Skeletal muscle tissue (tissue), 4 donors: ENCODE results near the gene TRAF5. TPM values are rescaled to one million over a fixed set of nuclear protein-coding genes. Genes with fewer than 3 reads are reported as not detected.

Source experiments
- H3K27ac ChIP-seq: one replicate; pipeline ENCODE4 v1.7.0; 2013; ENCODE audit warnings: mild to moderate bottlenecking, low read depth, low read length, inconsistent platforms
- H3K27me3 ChIP-seq, 3 donors: one replicate each; pipeline ENCODE4 v1.7.0; 2013; ENCODE audit warnings: low read length in 3 of 3; ENCODE audit not compliant: control insufficient read depth in 3 of 3, insufficient read depth in 3 of 3
- H3K36me3 ChIP-seq, 3 donors: one replicate each; pipeline ENCODE4 v1.7.0; 2013; ENCODE audit warnings: low read length in 3 of 3; ENCODE audit not compliant: control insufficient read depth in 3 of 3, insufficient read depth in 3 of 3
- H3K4me1 ChIP-seq, 3 donors: one replicate each; pipeline ENCODE4 v1.7.0; 2013; ENCODE audit warnings: low read length in 3 of 3, mild to moderate bottlenecking in 3 of 3; ENCODE audit not compliant: control insufficient read depth in 3 of 3, insufficient read depth in 3 of 3
- H3K4me3 ChIP-seq, 3 donors: one replicate each; pipeline ENCODE4 v1.7.0; 2013; ENCODE audit warnings: low read length in 3 of 3
- H3K9ac ChIP-seq, 3 donors: one replicate each; pipeline ENCODE4 v1.7.0; 2013; ENCODE audit warnings: low read length in 3 of 3, mild to moderate bottlenecking in 3 of 3, moderate library complexity in 2 of 3, low read depth in 1 of 3
- H3K9me3 ChIP-seq, 3 donors: one replicate each; pipeline ENCODE4 v1.7.0; 2013; ENCODE audit warnings: low read length in 3 of 3; ENCODE audit not compliant: control insufficient read depth in 3 of 3
- total RNA-seq: library from RNA; depleted of rRNA; stranded (reverse); fragments of >200 nt; gene quantifications from one replicate; pipeline ENCODE4 v1.2.3, GENCODE V29; 2014
- donor health status: Osteomylitis.

The TRAF5 gene
- total RNA-seq, 1 donor from 2014 or later, result 13.0 TPM

DNA sequence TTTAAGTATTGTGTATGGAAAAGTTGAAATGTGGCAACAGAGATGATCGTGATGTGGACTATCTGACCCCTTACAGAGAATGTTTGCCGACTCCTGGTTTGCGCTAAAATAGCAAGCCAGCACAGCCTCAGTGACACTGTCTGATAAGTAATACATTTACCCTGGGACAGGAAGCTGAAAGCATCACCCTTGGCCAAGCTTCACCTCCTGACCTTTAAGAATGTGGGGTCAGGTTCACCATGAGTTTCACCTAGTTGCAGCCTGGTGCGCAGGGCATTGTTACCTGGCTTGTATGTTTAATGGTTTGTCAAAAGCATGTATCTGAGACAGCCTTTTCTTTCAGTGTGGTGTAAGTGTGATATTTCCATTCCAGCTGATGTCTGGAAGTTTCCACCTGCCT lies 29.2 kb downstream of the TRAF5 start:
- no peak overlapping the region for H3K4me3 ChIP-seq

DNA sequence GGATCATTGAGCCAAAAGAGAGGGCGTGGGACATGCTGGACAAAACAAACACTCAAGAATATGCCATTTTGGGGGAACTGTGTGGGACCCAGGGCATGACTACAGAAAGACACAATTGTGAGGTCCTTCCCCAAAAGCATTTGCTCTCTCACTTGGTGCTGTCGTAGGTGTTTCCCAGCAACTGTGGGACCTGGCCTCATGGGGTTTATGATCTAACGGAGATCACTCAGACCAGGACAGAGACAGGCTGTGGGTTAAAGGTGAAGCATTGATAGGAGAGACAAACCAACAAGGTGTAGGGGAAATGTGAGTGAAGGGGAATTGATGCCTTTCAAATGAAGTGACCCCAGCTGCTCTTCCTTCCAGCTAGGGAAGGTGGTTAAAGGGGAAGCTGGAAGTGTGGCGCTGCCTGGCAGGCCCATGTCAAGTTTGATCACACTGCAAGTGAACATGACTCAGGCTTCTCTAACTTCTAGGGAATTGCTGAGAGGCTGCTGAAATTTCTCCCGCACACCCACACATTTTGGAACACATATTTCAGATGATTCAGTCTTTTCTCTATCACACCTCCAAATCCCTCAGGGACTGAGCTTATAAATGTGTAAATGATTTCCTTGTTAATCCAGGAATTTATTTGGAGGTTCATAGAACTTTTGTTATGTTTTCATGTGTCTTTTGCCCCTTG lies 30.2 kb downstream of the TRAF5 start:
- peaks cover 0 to 3% (median 0%) of the 10 kb centered on the region in 3 donors for H3K36me3 ChIP-seq
- H3K9ac ChIP-seq, result no peak overlapping the region
- H3K4me1 ChIP-seq, result no peaks in the 10 kb centered on the region
- no peaks in the 10 kb centered on the region for H3K9me3 ChIP-seq
- H3K27ac ChIP-seq, result no peak overlapping the region
- no peaks in the 10 kb centered on the region for H3K27me3 ChIP-seq
- H3K4me3 ChIP-seq, result no peak overlapping the region

More for the DNA sequence above, 29.2 kb downstream of the TRAF5 start:
- Histone ChIP-seq H3K36me3 (peaks cover 0 to 3% (median 0%) of the 10 kb centered on the region in 3 donors), H3K27ac (no peak overlapping the region), H3K4me1 (no peaks in the 10 kb centered on the region), H3K27me3 (no peaks in the 10 kb centered on the region), H3K9ac (no peak overlapping the region), H3K9me3 (no peaks in the 10 kb centered on the region)

DNA sequence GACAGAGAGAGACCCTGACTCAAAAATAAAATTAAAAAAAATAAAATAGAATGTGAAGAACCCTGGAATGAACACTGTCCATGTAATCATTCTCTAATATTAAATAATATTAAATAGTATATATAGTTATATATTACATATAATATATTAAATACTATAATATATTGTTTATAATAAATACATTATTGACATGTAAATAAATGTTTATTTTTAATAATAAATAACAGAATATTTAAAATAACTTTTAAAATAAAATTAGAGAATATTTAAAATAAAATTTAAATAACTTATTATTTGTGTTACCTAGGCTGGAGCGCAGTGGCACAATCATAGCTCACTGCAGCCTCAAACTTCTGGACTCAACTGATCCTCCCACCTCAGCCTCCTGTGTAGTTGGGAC lies 32.1 kb downstream of the TRAF5 start:
- no peaks in the 10 kb centered on the region for H3K9me3 ChIP-seq
- no peak overlapping the region for H3K4me3 ChIP-seq
- no peak overlapping the region for H3K9ac ChIP-seq
- peaks cover 0 to 3% (median 0%) of the 10 kb centered on the region in 3 donors for H3K36me3 ChIP-seq
- H3K4me1 ChIP-seq, result no peaks in the 10 kb centered on the region
- no peaks in the 10 kb centered on the region for H3K27me3 ChIP-seq
- no peak overlapping the region for H3K27ac ChIP-seq

DNA sequence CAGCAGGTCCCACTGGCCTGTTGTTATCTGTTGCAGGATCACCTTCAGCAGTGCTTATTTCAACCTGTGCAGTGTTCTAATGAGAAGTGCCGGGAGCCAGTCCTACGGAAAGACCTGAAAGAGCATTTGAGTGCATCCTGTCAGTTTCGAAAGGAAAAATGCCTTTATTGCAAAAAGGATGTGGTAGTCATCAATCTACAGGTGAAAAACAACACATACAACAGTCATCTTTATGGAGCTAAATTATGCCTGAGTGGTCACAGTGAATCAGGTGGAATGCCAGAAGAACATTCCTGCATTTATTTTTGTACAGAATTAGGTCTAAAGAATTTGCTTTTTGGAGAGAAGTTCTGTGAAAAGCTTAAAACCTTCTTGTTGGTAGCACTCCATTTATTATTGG lies 33.2 kb downstream of the TRAF5 start:
- no peak overlapping the region for H3K4me3 ChIP-seq
- H3K4me1 ChIP-seq, result no peaks in the 10 kb centered on the region
- H3K9ac ChIP-seq, result no peak overlapping the region
- no peaks in the 10 kb centered on the region for H3K9me3 ChIP-seq
- no peaks in the 10 kb centered on the region for H3K27me3 ChIP-seq
- no peaks in the 10 kb centered on the region for H3K36me3 ChIP-seq
- no peak overlapping the region for H3K27ac ChIP-seq

DNA sequence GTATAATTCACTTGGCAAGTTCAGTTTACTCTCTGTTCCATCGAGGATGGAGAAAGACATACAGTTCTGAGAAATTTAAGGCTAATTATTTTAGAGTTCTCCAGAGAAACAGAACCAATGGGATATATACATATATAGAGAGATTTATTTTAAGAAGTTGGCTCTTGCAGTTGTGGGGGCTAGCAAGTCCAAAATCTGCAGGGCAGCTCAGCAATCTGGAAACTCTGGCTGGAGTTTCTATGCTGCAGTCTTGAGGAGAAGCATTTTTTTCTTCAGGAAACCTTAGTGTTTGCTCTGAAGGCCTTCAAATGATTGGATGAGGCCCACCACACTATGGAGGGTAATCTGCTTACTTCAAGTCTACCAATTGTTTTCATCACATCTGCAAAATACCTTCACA lies 34.6 kb downstream of the TRAF5 start:
- H3K36me3 ChIP-seq, result no peaks in the 10 kb centered on the region
- H3K9me3 ChIP-seq, result no peaks in the 10 kb centered on the region
- H3K4me3 ChIP-seq, result no peak overlapping the region
- H3K27ac ChIP-seq, result no peak overlapping the region
- no peaks in the 10 kb centered on the region for H3K27me3 ChIP-seq
- H3K9ac ChIP-seq, result no peak overlapping the region
- no peaks in the 10 kb centered on the region for H3K4me1 ChIP-seq

DNA sequence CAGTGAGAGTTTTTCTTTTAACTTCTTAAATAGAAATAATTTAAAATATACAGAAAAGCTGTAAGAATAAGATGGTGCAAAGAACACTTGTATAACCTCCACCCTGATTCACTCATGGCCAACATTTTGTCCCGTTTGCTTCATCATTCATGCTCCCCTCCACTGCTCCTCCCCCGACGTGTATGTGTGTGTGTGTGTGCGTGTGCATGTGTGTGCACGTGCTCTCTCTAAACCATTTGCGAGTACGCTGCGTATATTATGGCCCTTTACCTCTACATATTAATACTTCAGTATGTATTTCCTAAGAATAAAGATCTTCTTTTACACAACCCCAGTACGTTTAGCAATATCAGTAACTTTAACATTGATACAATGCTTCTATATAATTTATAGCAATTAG lies 43.0 kb downstream of the TRAF5 start:
- no peak overlapping the region for H3K27ac ChIP-seq
- no peak overlapping the region for H3K9ac ChIP-seq
- no peaks in the 10 kb centered on the region for H3K27me3 ChIP-seq
- no peaks in the 10 kb centered on the region for H3K9me3 ChIP-seq
- no peak overlapping the region for H3K4me3 ChIP-seq
- H3K36me3 ChIP-seq, result peaks cover 0 to 3% (median 0%) of the 10 kb centered on the region in 3 donors
- H3K4me1 ChIP-seq, result no peaks in the 10 kb centered on the region

DNA sequence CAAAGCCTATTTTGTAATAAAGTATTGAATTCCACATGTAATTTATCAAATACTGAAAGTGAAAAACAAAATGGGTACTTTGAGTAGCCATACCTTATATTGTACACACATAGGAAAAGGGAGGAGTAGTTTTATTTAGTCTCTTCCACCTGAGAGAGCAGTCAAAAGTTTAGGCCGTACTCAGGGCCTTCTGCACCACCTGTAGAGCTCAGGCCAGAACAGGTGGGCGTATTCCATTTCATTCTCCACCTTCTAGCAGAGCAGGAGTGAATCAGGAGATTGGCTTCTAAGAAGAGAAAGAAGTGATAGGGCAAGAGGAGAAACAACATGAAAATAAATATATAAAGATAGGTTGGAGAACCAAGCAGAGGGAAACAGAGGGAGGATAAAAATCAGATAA lies 44.0 kb downstream of the TRAF5 start:
- Histone ChIP-seq H3K27ac (no peak overlapping the region), H3K36me3 (peaks cover 0 to 3% (median 0%) of the 10 kb centered on the region in 3 donors), H3K27me3 (no peaks in the 10 kb centered on the region), H3K9ac (no peak overlapping the region), H3K4me1 (no peaks in the 10 kb centered on the region), H3K9me3 (no peaks in the 10 kb centered on the region), H3K4me3 (no peak overlapping the region)

DNA sequence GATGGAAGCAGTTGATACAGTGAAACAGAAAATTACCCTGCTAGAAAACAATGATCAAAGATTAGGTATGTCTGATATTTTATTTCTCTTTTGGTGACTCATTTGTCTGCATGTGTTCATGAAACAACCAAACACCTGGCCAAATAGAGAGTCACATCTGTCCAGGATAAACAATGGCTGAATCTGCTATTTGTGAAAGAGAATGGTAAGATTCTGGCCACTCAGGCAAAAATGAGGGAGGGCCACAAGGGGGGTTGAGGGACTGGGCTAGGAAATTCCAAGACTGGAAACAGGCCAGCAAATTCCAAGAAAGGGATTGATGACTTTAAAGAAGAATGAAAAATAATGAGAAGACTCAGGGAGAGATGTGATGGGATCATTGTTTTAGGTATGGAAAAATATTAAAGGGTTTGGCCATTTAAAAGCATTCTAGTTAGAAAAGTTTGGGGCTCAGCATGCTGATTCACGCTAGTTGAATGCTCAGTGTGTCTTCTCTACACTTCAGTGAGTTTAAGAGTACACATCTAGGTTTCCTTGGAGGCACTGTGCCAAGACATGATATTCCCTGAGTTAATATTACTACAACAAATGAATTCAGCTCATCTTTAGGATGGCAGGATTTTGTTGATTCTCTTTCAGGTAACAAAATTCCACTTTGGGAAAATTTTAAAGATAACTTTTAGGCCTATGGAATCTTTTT lies 44.9 kb downstream of the TRAF5 start:
- Histone ChIP-seq H3K9me3 (no peaks in the 10 kb centered on the region), H3K36me3 (peaks cover 0 to under 1% (median 0%) of the 10 kb centered on the region in 3 donors), H3K4me1 (no peaks in the 10 kb centered on the region), H3K4me3 (no peak overlapping the region), H3K9ac (no peak overlapping the region), H3K27me3 (no peaks in the 10 kb centered on the region), H3K27ac (no peak overlapping the region)

DNA sequence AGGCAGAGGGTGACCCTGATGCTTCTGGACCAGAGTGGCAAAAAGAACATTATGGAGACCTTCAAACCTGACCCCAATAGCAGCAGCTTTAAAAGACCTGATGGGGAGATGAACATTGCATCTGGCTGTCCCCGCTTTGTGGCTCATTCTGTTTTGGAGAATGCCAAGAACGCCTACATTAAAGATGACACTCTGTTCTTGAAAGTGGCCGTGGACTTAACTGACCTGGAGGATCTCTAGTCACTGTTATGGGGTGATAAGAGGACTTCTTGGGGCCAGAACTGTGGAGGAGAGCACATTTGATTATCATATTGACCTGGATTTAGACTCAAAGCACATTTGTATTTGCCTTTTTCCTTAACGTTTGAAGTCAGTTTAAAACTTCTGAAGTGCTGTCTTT lies 45.8 kb downstream of the TRAF5 start:
- H3K36me3 ChIP-seq, result no peaks in the 10 kb centered on the region

DNA sequence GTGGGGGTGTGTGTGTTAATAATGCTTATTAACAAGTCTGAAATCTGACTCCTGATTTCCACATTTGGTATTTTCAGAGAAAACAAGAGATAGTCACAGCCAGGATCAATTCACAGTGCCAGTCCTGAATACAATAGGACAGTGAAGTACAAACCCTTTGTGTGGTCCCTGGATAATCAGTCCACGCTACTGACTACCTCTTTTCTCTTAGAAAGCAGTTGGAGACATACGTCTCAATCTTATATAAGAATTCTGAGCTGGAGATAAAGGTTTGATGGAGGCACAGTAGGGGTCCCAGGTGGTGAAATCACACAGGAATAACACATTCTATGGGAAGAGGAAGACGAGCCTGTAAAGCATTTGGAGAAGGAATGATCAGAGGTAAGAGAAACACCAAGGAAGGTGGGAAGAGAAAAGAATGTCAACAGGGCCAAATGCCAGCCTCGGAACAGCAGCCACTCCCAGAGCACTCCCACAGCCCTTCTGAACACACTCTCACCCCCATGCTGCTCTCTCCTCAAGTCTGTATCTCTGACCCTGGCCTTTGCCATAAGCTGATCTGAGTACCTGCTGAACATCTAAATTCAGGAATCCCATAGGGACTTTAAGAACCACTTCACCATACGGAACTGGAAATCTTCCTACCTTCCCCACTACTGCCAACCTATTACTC lies 48.6 kb downstream of the TRAF5 start:
- Histone ChIP-seq H3K9ac (no peak overlapping the region), H3K9me3 (no peaks in the 10 kb centered on the region), H3K4me1 (peaks cover 0 to 4% (median 2%) of the 10 kb centered on the region in 3 donors), H3K27me3 (no peaks in the 10 kb centered on the region), H3K36me3 (no peaks in the 10 kb centered on the region), H3K4me3 (no peak overlapping the region), H3K27ac (no peak overlapping the region)

More for the DNA sequence above, 45.8 kb downstream of the TRAF5 start:
- Histone ChIP-seq H3K4me1 (peaks cover 0 to 2% (median 0%) of the 10 kb centered on the region in 3 donors), H3K4me3 (no peak overlapping the region), H3K27me3 (no peaks in the 10 kb centered on the region), H3K9me3 (no peaks in the 10 kb centered on the region), H3K27ac (no peak overlapping the region), H3K9ac (no peak overlapping the region)
